ENCODE data around the gene RAB26.
"Not testable (repeated sequence)": the region's sequence is repeated elsewhere in the genome, so short reads cannot be mapped to it uniquely, and the experiment has no call there.

RAB26 gene

DNA sequence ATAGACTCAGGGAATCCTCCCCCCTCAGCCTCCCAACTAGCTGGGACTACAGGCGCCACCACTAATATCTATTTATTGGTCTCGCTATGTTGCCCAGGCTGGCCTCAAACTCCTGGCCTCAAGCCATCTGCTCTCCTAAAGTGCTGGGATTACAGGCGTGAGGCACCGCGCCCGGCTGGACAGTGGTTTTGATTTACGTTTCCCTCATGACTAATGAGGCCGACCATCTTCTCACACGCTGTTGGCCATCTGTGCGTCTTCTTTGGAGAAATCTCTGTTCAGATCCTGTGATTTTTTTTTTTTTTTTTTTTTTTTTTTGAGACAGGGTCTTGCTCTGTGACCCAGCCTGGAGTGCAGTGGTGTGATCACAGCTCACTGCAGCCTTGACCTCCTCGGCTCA, 19.2 kb upstream of the RAB26 start:
- DNase-seq (ENCODE audit: low read depth in 1 of 2, low spot score in 1 of 2); in situ Hi-C loops (cut with HindIII; ENCODE audit: low pct_unique_long_range_greater_than_20kb, low sequenced_read_pairs): not testable (repeated sequence)

DNA sequence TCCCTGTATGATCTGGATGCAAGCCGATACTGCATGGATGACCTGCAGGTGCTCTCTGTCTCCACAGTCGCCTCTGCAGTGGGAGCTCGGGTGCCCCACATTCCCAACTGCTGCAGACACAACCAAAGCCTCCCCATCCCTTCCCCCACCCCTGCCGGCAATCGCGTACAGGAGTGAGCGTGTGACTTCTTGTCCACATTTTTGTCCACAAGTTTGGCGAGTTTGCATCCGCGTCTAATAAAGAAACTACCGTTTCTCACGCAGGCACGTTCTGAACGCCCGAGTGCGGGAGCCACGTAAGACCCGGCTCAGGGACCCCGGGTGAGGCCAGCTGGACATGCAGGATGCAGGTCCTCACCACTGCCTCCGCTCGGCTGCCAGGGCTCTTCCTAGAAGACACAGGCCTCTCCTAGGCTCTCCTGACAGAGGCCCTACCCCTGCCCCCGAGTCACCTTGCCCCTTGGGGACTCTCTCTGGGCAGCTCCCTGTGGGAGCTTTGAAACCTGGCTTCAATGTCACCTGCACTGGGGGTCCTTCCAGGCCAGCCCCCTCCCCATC, 18.5 kb upstream of the RAB26 start:
- in situ Hi-C loops (cut with HindIII; ENCODE audit: low pct_unique_long_range_greater_than_20kb, low sequenced_read_pairs), result not testable (repeated sequence)
- DNase-seq (ENCODE audit: low read depth in 1 of 2, low spot score in 1 of 2), result peak in 1 of 2 experiments; percentile 33

DNA sequence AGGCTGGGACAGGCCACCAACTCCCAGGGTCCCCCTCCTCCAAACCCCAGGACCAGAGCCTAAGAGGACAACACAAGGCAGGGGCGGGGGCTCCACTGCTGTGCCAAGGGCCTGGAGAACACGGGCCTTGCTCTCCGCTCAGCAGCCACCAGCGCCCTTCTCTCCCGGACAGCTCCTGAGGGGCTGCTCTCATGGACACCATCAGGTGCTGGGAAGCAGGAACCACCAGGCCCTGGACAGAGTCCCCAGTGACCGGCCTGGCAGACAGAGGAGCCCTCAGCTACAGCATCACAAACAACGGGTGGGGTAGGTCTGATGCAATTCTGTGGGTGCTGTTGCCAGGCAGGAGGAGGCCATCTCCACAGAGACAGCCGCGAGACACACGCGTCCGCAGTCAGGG, 14.6 kb upstream of the RAB26 start:
- in situ Hi-C loops (cut with HindIII; ENCODE audit: low pct_unique_long_range_greater_than_20kb, low sequenced_read_pairs); DNase-seq (ENCODE audit: low read depth in 1 of 2, low spot score in 1 of 2): not testable (repeated sequence)

DNA sequence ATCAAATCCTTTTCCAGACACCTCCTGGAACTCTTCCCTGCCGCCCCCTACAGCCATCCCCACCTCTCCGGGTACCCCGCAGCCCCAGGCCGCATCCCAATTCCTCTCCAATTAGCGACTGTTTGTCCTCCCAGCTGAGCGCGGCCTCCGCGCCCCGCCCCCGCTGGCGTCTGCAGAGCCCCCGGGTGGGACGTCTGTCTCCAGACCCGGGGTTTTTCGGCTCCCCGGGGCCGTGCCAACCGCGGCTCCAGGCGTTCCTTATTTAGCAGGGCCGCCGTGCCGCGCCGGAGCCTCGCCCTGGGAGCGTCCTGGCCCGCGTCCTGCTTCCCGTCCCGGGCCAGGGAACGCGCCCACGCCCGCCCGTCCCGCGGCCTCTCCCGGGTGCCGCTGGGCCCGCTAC, 13.4 kb upstream of the RAB26 start:
- in situ Hi-C loops (cut with HindIII; ENCODE audit: low pct_unique_long_range_greater_than_20kb, low sequenced_read_pairs); DNase-seq (ENCODE audit: low read depth in 1 of 2, low spot score in 1 of 2): not testable (repeated sequence)

DNA sequence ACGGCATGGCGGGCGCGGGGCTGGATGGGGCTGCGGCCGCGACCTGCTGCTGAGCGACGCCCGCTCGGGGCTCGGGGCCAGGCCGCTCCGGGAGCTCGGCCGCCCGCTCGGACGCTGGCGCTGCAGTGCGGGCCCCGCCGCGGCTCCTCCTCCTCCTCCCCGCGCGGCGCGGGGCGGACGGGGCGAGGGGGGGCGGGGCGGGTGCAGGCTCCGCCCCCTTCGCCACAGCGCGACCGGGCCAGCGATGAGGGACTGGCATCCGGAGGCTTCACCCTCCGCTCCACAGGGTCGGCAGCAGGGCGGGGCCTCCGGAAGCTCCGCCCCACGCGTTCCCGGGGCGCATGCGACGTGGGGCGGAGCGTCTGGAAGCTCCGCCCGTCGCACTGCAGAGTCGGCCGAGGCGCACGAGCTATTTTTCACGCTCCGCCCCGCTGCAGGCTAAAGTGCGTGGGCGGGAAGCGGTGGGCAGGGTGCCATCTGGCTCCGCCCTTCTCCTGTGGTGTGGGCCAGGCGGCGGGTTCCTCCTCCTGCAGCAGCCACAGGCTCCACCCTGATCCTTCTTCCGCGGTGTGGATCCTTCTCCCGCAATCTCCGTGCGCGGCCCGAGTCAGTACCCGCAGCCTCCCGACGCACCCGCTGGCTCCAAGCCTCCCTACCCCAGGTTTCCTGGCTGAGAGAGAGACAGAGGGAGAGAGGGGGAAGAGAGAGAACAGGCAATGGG, 12.5 kb upstream of the RAB26 start, which contains the start of gene PKD1:
TSS of gene PKD1 (minus strand) at position 129 of the 721 bp plus-strand sequence. CDS start 209 bp downstream, outside the sequence.
- in situ Hi-C loops (cut with HindIII; ENCODE audit: low pct_unique_long_range_greater_than_20kb, low sequenced_read_pairs), result not testable (repeated sequence)
- peak in 1 of 2 experiments; percentile 95 for DNase-seq (ENCODE audit: low read depth in 1 of 2, low spot score in 1 of 2)

DNA sequence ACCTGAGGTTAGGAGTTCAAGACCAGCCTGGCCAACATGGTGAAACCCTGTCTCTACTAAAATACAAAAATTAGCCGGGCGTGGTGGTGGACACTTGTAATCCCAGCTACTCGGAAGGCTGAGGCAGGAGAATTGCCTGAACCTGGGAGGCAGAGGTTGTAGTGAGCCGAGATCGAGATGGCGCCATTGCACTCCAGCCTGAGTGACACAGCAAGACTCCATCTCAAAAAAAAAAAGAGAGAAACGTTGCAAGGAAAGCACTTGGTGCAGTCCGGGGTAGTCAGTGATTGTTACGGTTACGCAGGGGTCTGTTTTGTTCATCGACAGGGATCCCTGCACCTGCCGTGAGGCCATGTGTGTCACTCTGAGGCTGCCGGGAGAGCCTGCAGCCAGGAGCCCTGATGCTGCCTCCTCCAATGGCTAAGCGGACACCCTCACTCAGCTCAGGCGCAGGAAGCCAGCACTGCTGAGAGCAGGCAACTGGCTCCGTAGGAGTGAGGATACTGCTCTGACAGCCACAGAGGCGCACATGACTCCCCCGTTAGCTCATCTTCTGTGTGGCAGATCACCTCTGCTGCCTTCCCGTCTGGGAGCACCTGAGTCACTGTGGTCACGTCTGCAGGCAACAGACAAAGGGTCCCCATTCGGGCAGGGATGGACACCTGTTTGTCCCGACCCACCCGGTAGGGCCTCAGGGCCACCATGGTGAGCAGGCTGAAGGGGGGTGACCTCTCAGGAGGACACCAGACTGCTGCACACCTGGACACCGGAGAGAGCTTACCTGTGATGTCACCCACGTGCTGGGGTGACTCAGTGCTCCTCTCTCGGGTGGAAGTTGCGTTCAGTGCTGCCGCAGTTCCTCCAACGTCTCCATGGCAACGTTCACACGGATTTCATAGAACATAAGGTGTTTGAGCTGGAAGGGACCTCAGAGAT, 5.2 kb upstream of the RAB26 start:
- no peak for DNase-seq (ENCODE audit: low read depth in 1 of 2, low spot score in 1 of 2)
- in situ Hi-C loops (cut with HindIII; ENCODE audit: low pct_unique_long_range_greater_than_20kb, low sequenced_read_pairs), result no loop called here
- no peak for TF ChIP-seq JUND (IDR thresholded peaks at IDR 0.05; ENCODE audit: low read depth)

DNA sequence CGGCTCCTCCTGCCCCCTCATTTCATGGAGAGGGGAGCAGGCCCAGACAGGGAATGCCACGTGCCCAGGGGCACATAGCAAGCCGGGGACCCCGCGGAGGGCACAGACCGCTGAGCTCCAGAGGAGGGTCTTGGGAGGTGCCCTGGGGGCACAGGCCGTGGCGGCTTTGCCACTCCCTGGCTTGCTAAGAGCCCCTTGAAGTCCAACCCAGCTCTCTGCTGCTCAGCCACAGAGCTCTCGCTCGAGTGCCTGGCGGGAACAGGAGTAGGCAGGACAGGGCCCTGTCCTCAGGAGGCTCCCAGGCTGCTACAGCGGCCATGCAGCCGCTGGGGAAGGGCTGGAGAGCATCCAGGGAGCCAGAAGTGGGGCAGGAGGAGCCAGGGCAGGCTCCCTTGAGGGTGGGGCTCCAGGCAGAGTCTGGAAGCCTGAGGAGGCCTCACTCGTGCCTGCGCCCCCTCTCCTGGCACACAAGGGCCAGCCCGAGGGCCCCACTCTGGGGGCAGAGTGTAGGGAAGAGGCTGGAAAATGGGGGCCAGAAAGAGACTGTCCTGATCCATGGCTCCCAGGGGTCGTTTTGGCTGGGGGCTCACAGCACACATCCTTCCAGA, 4.4 kb upstream of the RAB26 start:
- in situ Hi-C loops (cut with HindIII; ENCODE audit: low pct_unique_long_range_greater_than_20kb, low sequenced_read_pairs), result no loop called here
- no peak for DNase-seq (ENCODE audit: low read depth in 1 of 2, low spot score in 1 of 2)
- no peak for TF ChIP-seq JUND (IDR thresholded peaks at IDR 0.05; ENCODE audit: low read depth)

DNA sequence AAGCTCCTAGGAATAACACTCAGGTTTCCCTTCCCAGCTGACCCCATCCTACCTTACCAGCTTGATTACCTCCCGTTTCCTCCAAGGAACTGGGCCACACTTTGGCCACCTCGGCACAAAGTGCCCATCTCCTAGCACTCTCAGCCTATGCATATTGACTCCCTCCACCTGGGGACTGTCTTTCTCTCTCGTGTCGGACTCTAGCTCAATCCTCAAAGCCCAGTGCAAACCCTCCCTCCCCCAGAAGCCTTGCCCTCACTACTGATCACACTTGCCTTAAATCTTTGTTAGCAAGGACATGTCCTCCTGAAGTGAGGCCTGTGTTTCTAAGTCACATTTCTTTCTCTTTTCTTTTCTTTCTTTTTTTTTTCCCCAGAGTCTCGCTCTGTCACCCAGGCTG, 2.6 kb upstream of the RAB26 start:
- no peak for DNase-seq (ENCODE audit: low read depth in 1 of 2, low spot score in 1 of 2)
- no peak for TF ChIP-seq JUND (IDR thresholded peaks at IDR 0.05; ENCODE audit: low read depth)
- in situ Hi-C loops (cut with HindIII; ENCODE audit: low pct_unique_long_range_greater_than_20kb, low sequenced_read_pairs), result no loop called here

DNA sequence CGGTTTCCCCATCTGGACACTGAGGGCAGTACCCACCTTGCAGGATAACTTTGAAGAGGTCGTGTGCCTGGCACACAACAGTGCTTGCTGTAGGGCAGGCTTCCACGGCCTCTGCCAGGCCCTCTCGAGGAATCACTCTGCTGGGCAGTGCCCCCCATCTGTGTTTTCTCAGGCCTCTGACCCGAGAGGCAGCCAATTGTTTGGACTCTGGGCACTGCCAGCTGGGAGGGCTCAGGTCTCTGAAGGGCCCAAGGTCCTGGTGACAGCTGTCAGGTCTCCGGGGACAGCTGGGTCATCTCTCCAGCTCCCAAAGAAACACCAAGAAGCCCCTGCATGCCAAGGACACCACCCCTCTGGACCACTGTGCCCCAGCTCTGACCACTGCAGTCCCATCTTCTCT, 1.0 kb upstream of the RAB26 start:
- no peak for TF ChIP-seq JUND (IDR thresholded peaks at IDR 0.05; ENCODE audit: low read depth)
- in situ Hi-C loops (cut with HindIII; ENCODE audit: low pct_unique_long_range_greater_than_20kb, low sequenced_read_pairs), result no loop called here
- no peak for DNase-seq (ENCODE audit: low read depth in 1 of 2, low spot score in 1 of 2)

DNA sequence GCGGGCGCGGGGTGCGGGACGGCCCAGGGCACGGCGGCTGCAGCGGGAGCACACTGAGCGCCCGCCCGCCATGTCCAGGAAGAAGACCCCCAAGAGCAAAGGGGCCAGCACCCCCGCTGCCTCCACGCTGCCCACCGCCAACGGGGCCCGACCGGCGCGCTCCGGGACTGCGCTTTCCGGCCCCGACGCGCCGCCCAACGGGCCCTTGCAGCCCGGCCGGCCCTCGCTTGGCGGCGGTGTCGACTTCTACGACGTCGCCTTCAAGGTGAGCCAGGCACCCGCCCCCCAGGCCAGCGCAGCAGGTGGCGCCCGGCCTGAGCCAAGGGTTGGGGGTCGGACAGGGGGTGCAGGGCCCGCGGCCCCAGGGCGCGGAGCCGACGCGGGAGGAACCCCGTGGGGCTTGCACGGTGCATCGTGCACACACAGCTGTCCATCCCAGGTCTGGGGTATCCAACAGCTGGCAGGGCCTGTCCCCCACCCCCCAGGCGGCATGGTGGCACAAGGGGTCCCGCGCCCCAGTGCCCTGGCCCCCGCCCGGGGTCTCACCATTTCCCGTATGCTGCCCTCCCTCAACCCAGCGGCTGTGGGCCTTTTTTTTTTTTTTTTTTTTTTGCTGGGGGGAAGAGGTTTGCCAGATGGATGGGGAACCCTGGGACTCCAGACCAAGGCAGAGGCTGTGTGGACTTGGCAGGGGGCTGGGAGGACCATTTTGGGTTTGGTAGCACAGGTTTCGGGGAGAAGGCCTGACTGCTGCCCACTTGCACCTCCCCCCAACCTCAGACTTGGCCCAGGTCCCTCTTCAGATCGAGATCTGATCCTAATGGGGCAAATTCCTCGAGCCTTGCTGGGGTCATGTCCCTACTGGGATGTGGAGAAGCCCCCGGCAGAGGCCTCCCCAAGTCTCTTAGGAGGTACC, 547 bp downstream of the RAB26 start:
- peak in 1 of 2 experiments; percentile 66 for DNase-seq (ENCODE audit: low read depth in 1 of 2, low spot score in 1 of 2)
- no peak for TF ChIP-seq JUND (IDR thresholded peaks at IDR 0.05; ENCODE audit: low read depth)
- in situ Hi-C loops (cut with HindIII; ENCODE audit: low pct_unique_long_range_greater_than_20kb, low sequenced_read_pairs), result no loop called here

DNA sequence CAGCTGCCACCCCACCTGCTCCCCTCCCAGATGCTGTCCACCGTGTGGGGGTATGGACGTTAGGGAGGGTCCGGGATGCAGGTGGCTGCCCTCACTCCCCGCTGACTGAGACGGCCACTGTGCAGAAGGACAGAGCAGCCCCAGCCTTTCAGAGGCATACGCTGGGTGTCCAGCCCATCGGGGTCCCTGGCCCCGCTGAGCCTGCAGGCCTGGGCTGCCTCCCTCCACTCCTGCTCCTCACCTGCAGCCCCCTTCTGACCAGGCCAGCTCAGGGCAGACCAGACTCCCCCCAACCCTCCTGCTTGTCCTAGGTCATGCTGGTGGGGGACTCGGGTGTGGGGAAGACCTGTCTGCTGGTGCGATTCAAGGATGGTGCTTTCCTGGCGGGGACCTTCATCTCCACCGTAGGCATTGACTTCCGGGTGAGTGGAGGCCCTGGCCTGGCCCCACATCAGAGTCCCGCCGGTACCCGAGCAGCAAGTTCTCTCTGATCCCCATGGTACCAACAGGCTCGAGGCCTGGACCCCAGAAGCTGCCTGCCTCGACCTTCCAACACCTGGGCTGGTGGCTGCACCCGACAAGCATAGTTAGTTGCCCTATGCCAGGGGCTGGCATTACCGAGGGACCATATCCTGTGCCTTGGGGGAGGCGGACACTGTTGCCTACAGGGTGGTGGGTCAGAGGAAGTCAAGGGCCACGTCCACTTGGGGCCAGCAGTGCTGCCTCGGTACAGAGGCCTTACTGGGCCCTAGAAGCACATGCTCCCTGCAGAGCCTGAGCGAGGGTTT, 1.4 kb downstream of the RAB26 start:
- in situ Hi-C loops (cut with HindIII; ENCODE audit: low pct_unique_long_range_greater_than_20kb, low sequenced_read_pairs), result no loop called here
- TF ChIP-seq JUND (IDR thresholded peaks at IDR 0.05; ENCODE audit: low read depth), result no peak
- DNase-seq (ENCODE audit: low read depth in 1 of 2, low spot score in 1 of 2), result peak in 1 of 2 experiments; percentile 29
